Measurements from ENCODE around the gene KIAA1328.
"Not testable (repeated sequence)": the region's sequence is repeated elsewhere in the genome, so short reads cannot be mapped to it uniquely, and the experiment has no call there.

Gene KIAA1328

GRCh38 chr18:37163119-37163518 lies 334.2 kb downstream of the KIAA1328 start:
- Histone ChIP-seq H3K27me3 (ENCODE audit: low read length) (no peaks in the 10 kb centered on the region), H3K9me3 (ENCODE audit: insufficient read depth, low read length) (no peaks in the 10 kb centered on the region), H3K9ac (ENCODE audit: low read length) (no peak overlapping the region), H3K36me3 (ENCODE audit: low read length) (no peaks in the 10 kb centered on the region), H3K4me3 (ENCODE audit: insufficient read depth, low read length, poor library complexity, severe bottlenecking) (no peak overlapping the region), H3K79me2 (ENCODE audit: insufficient read depth, low read length) (no peaks in the 10 kb centered on the region), H4K20me1 (ENCODE audit: low read depth, low read length) (no peaks in the 10 kb centered on the region), H3K9me2 (replicated peaks; ENCODE audit: insufficient read depth, low read length) (no peaks in the 10 kb centered on the region), H3F3A (ENCODE audit: insufficient read depth) (no peaks in the 10 kb centered on the region), H3K4me2 (ENCODE audit: low read depth, low read length, poor library complexity, severe bottlenecking) (no peak overlapping the region), H2AFZ (ENCODE audit: low read depth, low read length, severe bottlenecking) (no peak overlapping the region), H3K27ac (ENCODE audit: low read depth, low read length) (no peak overlapping the region)
- TF ChIP-seq CTCF (IDR thresholded peaks at IDR 0.05; ENCODE audit: insufficient read depth, low read length, poor library complexity, severe bottlenecking) (no peak), EZH2phosphoT487 (conservative IDR thresholded peaks at IDR 0.05; ENCODE audit: low read length) (no peak)

- H3K4me3 ChIP-seq (ENCODE audit: insufficient read depth, low read length, poor library complexity, severe bottlenecking), result no peak overlapping the region
- no peak overlapping the region for H3K4me2 ChIP-seq (ENCODE audit: low read depth, low read length, poor library complexity, severe bottlenecking)
- H4K20me1 ChIP-seq (ENCODE audit: low read depth, low read length), result no peaks in the 10 kb centered on the region
- H3F3A ChIP-seq (ENCODE audit: insufficient read depth), result no peaks in the 10 kb centered on the region
- H3K79me2 ChIP-seq (ENCODE audit: insufficient read depth, low read length), result no peaks in the 10 kb centered on the region
- no peaks in the 10 kb centered on the region for H3K27me3 ChIP-seq (ENCODE audit: low read length)
- H3K9me2 ChIP-seq (replicated peaks; ENCODE audit: insufficient read depth, low read length), result no peaks in the 10 kb centered on the region
- no peak overlapping the region for H2AFZ ChIP-seq (ENCODE audit: low read depth, low read length, severe bottlenecking)
- no peak overlapping the region for H3K27ac ChIP-seq (ENCODE audit: low read depth, low read length)
- H3K36me3 ChIP-seq (ENCODE audit: low read length), result no peaks in the 10 kb centered on the region
- no peak overlapping the region for H3K9ac ChIP-seq (ENCODE audit: low read length)
- H3K9me3 ChIP-seq (ENCODE audit: insufficient read depth, low read length), result no peaks in the 10 kb centered on the region
- TF ChIP-seq CTCF (IDR thresholded peaks at IDR 0.05; ENCODE audit: insufficient read depth, low read length, poor library complexity, severe bottlenecking) (no peak), EZH2phosphoT487 (conservative IDR thresholded peaks at IDR 0.05; ENCODE audit: low read length) (no peak)
Observed at GRCh38 chr18:37166491-37166890, 337.6 kb downstream of the KIAA1328 start.

GRCh38 chr18:37166966-37167365 lies 338.0 kb downstream of the KIAA1328 start:
- not testable (repeated sequence) for H3K9me3 ChIP-seq (ENCODE audit: insufficient read depth, low read length); H2AFZ ChIP-seq (ENCODE audit: low read depth, low read length, severe bottlenecking); H3F3A ChIP-seq (ENCODE audit: insufficient read depth); H3K9ac ChIP-seq (ENCODE audit: low read length); H3K27ac ChIP-seq (ENCODE audit: low read depth, low read length); H3K4me2 ChIP-seq (ENCODE audit: low read depth, low read length, poor library complexity, severe bottlenecking); H3K27me3 ChIP-seq (ENCODE audit: low read length); H3K36me3 ChIP-seq (ENCODE audit: low read length); H3K9me2 ChIP-seq (replicated peaks; ENCODE audit: insufficient read depth, low read length); H4K20me1 ChIP-seq (ENCODE audit: low read depth, low read length); H3K4me3 ChIP-seq (ENCODE audit: insufficient read depth, low read length, poor library complexity, severe bottlenecking); H3K79me2 ChIP-seq (ENCODE audit: insufficient read depth, low read length)

GRCh38 chr18:37170984-37171383 lies 342.1 kb downstream of the KIAA1328 start:
- no peaks in the 10 kb centered on the region for H3K36me3 ChIP-seq (ENCODE audit: low read length)
- H2AFZ ChIP-seq (ENCODE audit: low read depth, low read length, severe bottlenecking), result no peak overlapping the region
- H3F3A ChIP-seq (ENCODE audit: insufficient read depth), result no peaks in the 10 kb centered on the region
- no peaks in the 10 kb centered on the region for H3K27me3 ChIP-seq (ENCODE audit: low read length)
- no peak for TF ChIP-seq CTCF (IDR thresholded peaks at IDR 0.05; ENCODE audit: insufficient read depth, low read length, poor library complexity, severe bottlenecking)
- TF ChIP-seq EZH2phosphoT487 (conservative IDR thresholded peaks at IDR 0.05; ENCODE audit: low read length), result no peak
- H3K9ac ChIP-seq (ENCODE audit: low read length), result no peak overlapping the region
- H3K79me2 ChIP-seq (ENCODE audit: insufficient read depth, low read length), result no peaks in the 10 kb centered on the region
- H3K9me2 ChIP-seq (replicated peaks; ENCODE audit: insufficient read depth, low read length), result no peaks in the 10 kb centered on the region
- no peak overlapping the region for H3K4me3 ChIP-seq (ENCODE audit: insufficient read depth, low read length, poor library complexity, severe bottlenecking)
- no peaks in the 10 kb centered on the region for H3K9me3 ChIP-seq (ENCODE audit: insufficient read depth, low read length)
- H3K27ac ChIP-seq (ENCODE audit: low read depth, low read length), result no peak overlapping the region
- no peak overlapping the region for H3K4me2 ChIP-seq (ENCODE audit: low read depth, low read length, poor library complexity, severe bottlenecking)
- no peaks in the 10 kb centered on the region for H4K20me1 ChIP-seq (ENCODE audit: low read depth, low read length)
